Epithelial cell of esophagus (primary cell): ENCODE results near the gene HOXB13.

Experiments used
- DNase-seq: peaks from one replicate; pipeline ENCODE4 v3.0.0; 2010; ENCODE audit warnings: low read depth
- H3K4me3 ChIP-seq: 2 replicates; pipeline ENCODE4 v1.5.1; 2011; ENCODE audit warnings: mild to moderate bottlenecking, low read length, control low read depth
- CTCF ChIP-seq: IDR thresholded peaks from 2 replicates; pipeline ENCODE4 v1.5.1; 2011; ENCODE audit warnings: low read depth, mild to moderate bottlenecking, low read length, control low read depth, inconsistent platforms; ENCODE audit not compliant: insufficient read depth; ENCODE audit errors: missing control alignments

The HOXB13 gene

GRCh38 chr17:48693178-48693577 lies 35.4 kb downstream of the HOXB13 start:
- H3K4me3 ChIP-seq: no peak overlapping the region
- DNase-seq: no peak
- TF ChIP-seq CTCF: no peak

- H3K4me3 ChIP-seq: no peak overlapping the region
- TF ChIP-seq CTCF: no peak
- DNase-seq: no peak
Measured at GRCh38 chr17:48692049-48692448, 36.5 kb downstream of the HOXB13 start.

- TF ChIP-seq CTCF: no peak
- no peak for DNase-seq
- H3K4me3 ChIP-seq: no peak overlapping the region
Measured at GRCh38 chr17:48690655-48691054, 37.9 kb downstream of the HOXB13 start.

GRCh38 chr17:48681609-48682008 lies 46.9 kb downstream of the HOXB13 start:
- no peak overlapping the region for H3K4me3 ChIP-seq
- DNase-seq: no peak
- no peak for TF ChIP-seq CTCF

- H3K4me3 ChIP-seq: no peak overlapping the region
- TF ChIP-seq CTCF: no peak
- DNase-seq: no peak
Measured at GRCh38 chr17:48679385-48680096, 49.0 kb downstream of the HOXB13 start.

GRCh38 chr17:48678141-48678971 lies 50.2 kb downstream of the HOXB13 start:
- TF ChIP-seq CTCF: peak; percentile 64
- H3K4me3 ChIP-seq: no peak overlapping the region
- peak; percentile 65 for DNase-seq
